Hepatocyte (in vitro differentiated cells): ENCODE measurements around the gene CEP76. TPM values are rescaled to one million over a fixed set of nuclear protein-coding genes. Genes with fewer than 3 reads are reported as not detected.
A peak's percentile ranks its signal among the peaks of the same experiment; 100 is the strongest.

Experiments used
- DNase-seq: peaks from one replicate; pipeline ENCODE4 v3.0.0-alpha.2; 2016; ENCODE audit warnings: low spot score
- H2AFZ ChIP-seq: fragments of 200-600 bp; sonication (generic); 2 replicates; pipeline ENCODE4 v1.6.0; 2016; ENCODE audit warnings: antibody characterized with exemption, mild to moderate bottlenecking
- H3K27ac ChIP-seq: fragments of 200-600 bp; sonication (generic); 2 replicates; pipeline ENCODE4 v1.5.1; 2016; ENCODE audit warnings: mild to moderate bottlenecking
- H3K27me3 ChIP-seq: fragments of 200-600 bp; sonication (generic); 2 replicates; pipeline ENCODE4 v1.6.1; 2016
- H3K36me3 ChIP-seq: fragments of 200-600 bp; sonication (generic); replicated peaks from 2 replicates; pipeline ENCODE4 v1.5.1; 2016; ENCODE audit warnings: low read depth; ENCODE audit not compliant: insufficient read depth
- H3K4me1 ChIP-seq: fragments of 200-600 bp; sonication (generic); 2 replicates; pipeline ENCODE4 v1.5.1; 2016; ENCODE audit warnings: mild to moderate bottlenecking, moderate library complexity; ENCODE audit not compliant: insufficient read depth
- H3K4me2 ChIP-seq: fragments of 200-600 bp; sonication (generic); 2 replicates; pipeline ENCODE4 v1.6.0; 2016
- H3K4me3 ChIP-seq: fragments of 200-600 bp; sonication (generic); 2 replicates; pipeline ENCODE4 v1.5.1; 2016; ENCODE audit warnings: mild to moderate bottlenecking
- H3K79me2 ChIP-seq: fragments of 200-600 bp; sonication (generic); 2 replicates; pipeline ENCODE4 v1.6.0; 2017; ENCODE audit warnings: mild to moderate bottlenecking
- H3K9me2 ChIP-seq: fragments of 200-600 bp; sonication (generic); replicated peaks from 2 replicates; pipeline ENCODE4 v1.6.0; 2017; ENCODE audit warnings: mild to moderate bottlenecking; ENCODE audit not compliant: insufficient read depth
- H3K9me3 ChIP-seq: fragments of 200-600 bp; sonication (generic); 2 replicates; pipeline ENCODE4 v1.5.1; 2016; ENCODE audit warnings: low read depth, mild to moderate bottlenecking
- H4K20me1 ChIP-seq: fragments of 200-600 bp; sonication (generic); 2 replicates; pipeline ENCODE4 v1.6.0; 2016; ENCODE audit warnings: mild to moderate bottlenecking; ENCODE audit not compliant: insufficient read depth, poor library complexity, severe bottlenecking
- CTCF ChIP-seq: fragments of 200-600 bp; sonication (generic); IDR thresholded peaks from 2 replicates; pipeline ENCODE4 v1.5.1; 2016; ENCODE audit warnings: antibody characterized with exemption, mild to moderate bottlenecking; ENCODE audit not compliant: poor library complexity
- EZH2 ChIP-seq: fragments of 200-600 bp; sonication (generic); IDR thresholded peaks from 2 replicates; pipeline ENCODE4 v1.6.1; 2016; ENCODE audit warnings: antibody characterized with exemption, mild to moderate bottlenecking, borderline replicate concordance
- EZH2phosphoT487 ChIP-seq: fragments of 200-600 bp; sonication (generic); IDR thresholded peaks from one replicate; pipeline ENCODE4 v1.6.1; 2018; ENCODE audit warnings: antibody characterized with exemption, mild to moderate bottlenecking, low read depth, moderate library complexity; ENCODE audit not compliant: unreplicated experiment, severe bottlenecking
- WGBS: methylation state at CpG from one replicate; pipeline ENCODE4 v1.1.6; 2016; ENCODE audit warnings: low lambda C conversion rate; ENCODE audit errors: missing lambda C conversion rate; 5-methylcytosine and 5-hydroxymethylcytosine counted together
- polyA plus RNA-seq: library from polyadenylated mRNA; unstranded; fragments of >200 nt; fragmentation: Nextera tagmentation; extraction: Ambion mirVana; gene quantifications from 2 replicates; pipeline ENCODE4 v1.2.1, GENCODE V29; 2016
- total RNA-seq: library from RNA; depleted of rRNA; stranded (reverse); fragments of >200 nt; gene quantifications from 2 replicates; pipeline ENCODE4 v1.2.3, GENCODE V29; 2014

Gene CEP76
- total and polyA plus RNA-seq, 2 experiments from 2014 or later = 4.7 to 11.9 TPM

- no peak overlapping the region for H3K4me3 ChIP-seq
- H4K20me1 ChIP-seq = no peaks in the 10 kb centered on the region
- H3K27me3 ChIP-seq = no peaks in the 10 kb centered on the region
- H3K9me2 ChIP-seq = no peaks in the 10 kb centered on the region
- no peaks in the 10 kb centered on the region for H3K9me3 ChIP-seq
- DNase-seq = no peak
- H3K4me1 ChIP-seq = no peaks in the 10 kb centered on the region
- H2AFZ ChIP-seq = no peak overlapping the region
- 89% methylated on average over 8 of the region's 8 CpGs for WGBS
- H3K36me3 ChIP-seq = no peaks in the 10 kb centered on the region
- H3K4me2 ChIP-seq = no peak overlapping the region
- H3K27ac ChIP-seq = no peak overlapping the region
- TF ChIP-seq EZH2phosphoT487 (no peak), CTCF (no peak), EZH2 (no peak)
- no peaks in the 10 kb centered on the region for H3K79me2 ChIP-seq
Measured at GRCh38 chr18:12747530-12748315, 45.2 kb upstream of the CEP76 start.

- Histone ChIP-seq H3K27me3 (no peaks in the 10 kb centered on the region), H3K36me3 (no peaks in the 10 kb centered on the region), H3K4me1 (no peaks in the 10 kb centered on the region), H3K79me2 (no peaks in the 10 kb centered on the region), H3K4me2 (no peak overlapping the region), H3K9me3 (no peaks in the 10 kb centered on the region), H3K27ac (no peak overlapping the region), H3K9me2 (no peaks in the 10 kb centered on the region), H4K20me1 (no peaks in the 10 kb centered on the region), H2AFZ (no peak overlapping the region), H3K4me3 (no peak overlapping the region)
- TF ChIP-seq EZH2 (no peak), CTCF (no peak), EZH2phosphoT487 (no peak)
- no peak for DNase-seq
- 85% methylated on average over 7 of the region's 7 CpGs for WGBS
Measured at GRCh38 chr18:12745095-12745795, 42.7 kb upstream of the CEP76 start.

DNA sequence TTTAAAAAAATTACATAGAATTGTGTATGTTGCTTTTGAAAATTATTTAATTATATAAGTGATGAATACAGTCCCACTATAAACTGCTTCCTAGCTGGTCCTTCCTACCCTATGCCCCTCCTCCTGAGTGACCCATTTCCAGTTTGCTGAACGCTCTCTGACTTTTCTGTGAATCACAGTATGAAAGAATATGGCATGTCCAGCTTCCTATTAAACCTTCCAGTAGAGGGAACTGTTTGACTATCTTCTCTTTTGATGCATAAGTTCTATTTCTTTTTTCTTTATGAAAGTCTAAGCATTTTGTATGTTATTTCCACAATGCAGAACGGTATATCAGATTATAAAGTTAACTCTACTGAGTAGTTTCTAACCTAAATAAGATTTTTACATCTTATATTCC is 41.6 kb upstream of the CEP76 start:
- no peak overlapping the region for H3K4me3 ChIP-seq
- no peak overlapping the region for H2AFZ ChIP-seq
- H3K4me1 ChIP-seq = no peaks in the 10 kb centered on the region
- no peaks in the 10 kb centered on the region for H3K9me2 ChIP-seq
- H3K9me3 ChIP-seq = no peaks in the 10 kb centered on the region
- no peak overlapping the region for H3K4me2 ChIP-seq
- no peak overlapping the region for H3K27ac ChIP-seq
- WGBS = 24% methylated on average over 2 of the region's 2 CpGs
- H4K20me1 ChIP-seq = no peaks in the 10 kb centered on the region
- H3K79me2 ChIP-seq = no peaks in the 10 kb centered on the region
- no peaks in the 10 kb centered on the region for H3K27me3 ChIP-seq
- peak; percentile 53 for DNase-seq
- H3K36me3 ChIP-seq = no peaks in the 10 kb centered on the region
- TF ChIP-seq EZH2phosphoT487 (no peak), CTCF (peak; percentile 69)
